Measurements from ENCODE around the gene MST1R. TPM values are rescaled to one million over a fixed set of nuclear protein-coding genes. Genes with fewer than 3 reads are reported as not detected.

MST1R gene
- total RNA-seq, 2 donors from 2014 or later, result 6.8 to 11.2 TPM

- no peaks in the 10 kb centered on the region for H3K9me3 Mint-ChIP-seq
- 97% methylated on average over 3 to 5 of the region's 5 CpGs for WGBS, 2 experiments (ENCODE audit: insufficient coverage in 1 of 2, insufficient read length in 1 of 2)
- no peak for TF ChIP-seq CTCF (conservative IDR thresholded peaks at IDR 0.05)
- Histone ChIP-seq H3K9me3 (ENCODE audit: control insufficient read depth, low read length) (no peaks in the 10 kb centered on the region), H3K27ac (ENCODE audit: low read depth, low read length) (no peak overlapping the region), H3K4me3 (ENCODE audit: low read length) (no peak overlapping the region), H3K27me3 (ENCODE audit: control insufficient read depth, insufficient read depth, low read length, poor library complexity, severe bottlenecking) (no peaks in the 10 kb centered on the region), H3K36me3 (ENCODE audit: control insufficient read depth, insufficient read depth, low read length) (no peaks in the 10 kb centered on the region), H3K9ac (ENCODE audit: extremely low read depth, low read length, poor library complexity, severe bottlenecking) (no peak overlapping the region), H3K4me1 (ENCODE audit: control insufficient read depth, insufficient read depth, low read length) (peaks cover 6% of the 10 kb centered on the region)
- peaks cover 4% of the 10 kb centered on the region for H3K27me3 Mint-ChIP-seq (ENCODE audit: insufficient read depth)
- peaks cover 4% of the 10 kb centered on the region for H3K36me3 Mint-ChIP-seq (ENCODE audit: low read depth)
- no peak overlapping the region for H3K27ac Mint-ChIP-seq
- H3K4me3 Mint-ChIP-seq, result no peak overlapping the region
- peaks cover 3% of the 10 kb centered on the region for H3K4me1 Mint-ChIP-seq
- no peak for DNase-seq
Measured at GRCh38 chr3:49916686-49917085, 13.0 kb upstream of the MST1R start.

DNA sequence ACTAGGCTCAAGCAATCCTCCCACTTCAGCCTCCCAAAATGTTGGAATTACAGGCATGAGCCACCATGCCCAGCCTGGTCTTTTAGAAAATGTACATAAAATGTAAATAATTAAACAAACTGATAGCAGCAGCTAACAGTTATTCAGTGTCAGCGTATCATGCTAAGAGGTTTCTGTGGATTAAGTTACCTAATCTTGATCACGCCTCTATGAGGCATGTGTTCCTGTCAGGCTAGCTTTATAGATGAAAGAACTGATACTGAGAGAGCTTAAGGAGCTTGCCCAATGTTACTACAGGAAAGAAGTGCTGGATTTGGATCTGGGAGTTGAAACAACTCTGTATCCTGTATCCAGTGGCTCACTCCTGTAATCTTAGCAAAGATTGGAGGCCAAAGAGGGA, 11.2 kb upstream of the MST1R start:
- DNase-seq, result no peak
- Histone ChIP-seq H3K9me3 (ENCODE audit: control insufficient read depth, low read length) (no peaks in the 10 kb centered on the region), H3K4me3 (ENCODE audit: low read length) (no peak overlapping the region), H3K36me3 (ENCODE audit: control insufficient read depth, insufficient read depth, low read length) (no peaks in the 10 kb centered on the region), H3K9ac (ENCODE audit: extremely low read depth, low read length, poor library complexity, severe bottlenecking) (no peak overlapping the region), H3K27ac (ENCODE audit: low read depth, low read length) (no peak overlapping the region), H3K27me3 (ENCODE audit: control insufficient read depth, insufficient read depth, low read length, poor library complexity, severe bottlenecking) (no peaks in the 10 kb centered on the region), H3K4me1 (ENCODE audit: control insufficient read depth, insufficient read depth, low read length) (peaks cover 6% of the 10 kb centered on the region)
- Mint-ChIP-seq H3K27ac (no peak overlapping the region), H3K4me3 (no peak overlapping the region), H3K27me3 (ENCODE audit: insufficient read depth) (peaks cover 13% of the 10 kb centered on the region), H3K36me3 (ENCODE audit: low read depth) (peaks cover 4% of the 10 kb centered on the region), H3K4me1 (peaks cover 13% of the 10 kb centered on the region), H3K9me3 (no peaks in the 10 kb centered on the region)
- 91 to 93% methylated on average over 2 of the region's 2 CpGs for WGBS, 2 experiments (ENCODE audit: insufficient coverage in 1 of 2, insufficient read length in 1 of 2)
- no peak for TF ChIP-seq CTCF (conservative IDR thresholded peaks at IDR 0.05)

GRCh38 chr3:49912881-49913281, 9.2 kb upstream of the MST1R start:
- TF ChIP-seq CTCF (conservative IDR thresholded peaks at IDR 0.05), result no peak
- peaks cover 32% of the 10 kb centered on the region for H3K4me1 Mint-ChIP-seq
- H3K4me1 ChIP-seq (ENCODE audit: control insufficient read depth, insufficient read depth, low read length), result peaks cover 20% of the 10 kb centered on the region
- no peak overlapping the region for H3K4me3 ChIP-seq (ENCODE audit: low read length)
- no peaks in the 10 kb centered on the region for H3K27me3 ChIP-seq (ENCODE audit: control insufficient read depth, insufficient read depth, low read length, poor library complexity, severe bottlenecking)
- H3K27me3 Mint-ChIP-seq (ENCODE audit: insufficient read depth), result peaks cover 15% of the 10 kb centered on the region
- no peaks in the 10 kb centered on the region for H3K36me3 ChIP-seq (ENCODE audit: control insufficient read depth, insufficient read depth, low read length)
- H3K4me3 Mint-ChIP-seq, result no peak overlapping the region
- DNase-seq, result no peak
- 86 to 98% methylated on average over 4 of the region's 4 CpGs for WGBS, 2 experiments (ENCODE audit: insufficient coverage in 1 of 2, insufficient read length in 1 of 2)
- H3K9ac ChIP-seq (ENCODE audit: extremely low read depth, low read length, poor library complexity, severe bottlenecking), result no peak overlapping the region
- H3K36me3 Mint-ChIP-seq (ENCODE audit: low read depth), result peaks cover 4% of the 10 kb centered on the region
- H3K9me3 Mint-ChIP-seq, result no peaks in the 10 kb centered on the region
- no peak overlapping the region for H3K27ac ChIP-seq (ENCODE audit: low read depth, low read length)
- H3K9me3 ChIP-seq (ENCODE audit: control insufficient read depth, low read length), result no peaks in the 10 kb centered on the region
- H3K27ac Mint-ChIP-seq, result no peak overlapping the region

All from endodermal cell (in vitro differentiated cells).